Measurements from ENCODE around the gene LDHD.

Gene LDHD

DNA sequence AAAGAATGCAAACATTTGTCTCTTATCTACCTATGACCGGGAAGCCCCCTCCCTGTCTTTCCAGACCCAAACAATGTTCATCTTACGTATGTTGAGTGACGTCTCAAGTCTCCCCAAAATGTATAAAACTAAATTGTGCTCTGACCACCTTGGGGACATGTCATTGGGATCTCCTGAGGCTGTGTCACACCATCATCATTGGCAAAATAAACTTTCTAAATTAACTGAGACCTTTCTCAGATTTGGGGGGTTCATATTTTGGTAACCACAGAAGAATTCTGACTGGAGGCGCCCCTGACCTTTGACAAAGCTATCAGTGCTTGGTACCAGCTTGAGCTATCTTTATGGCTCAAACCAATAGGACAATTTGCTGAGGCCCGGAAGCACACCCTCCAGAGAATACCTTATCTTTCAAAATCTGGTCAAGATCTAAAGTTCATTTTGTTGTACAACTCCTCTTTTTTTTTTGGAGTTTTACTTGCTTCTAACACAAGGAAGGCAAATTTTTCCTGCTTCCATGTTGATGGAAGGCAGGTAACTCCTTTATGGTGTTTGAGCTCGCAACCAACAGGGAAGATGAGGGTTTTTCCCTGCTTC lies 2.5 kb upstream of the LDHD start:
- Histone ChIP-seq H3K9me3 (ENCODE audit: insufficient read depth, low read length) (peaks cover 10% of the 10 kb centered on the region; the same call in 1 of the 2 replicates), H3K27me3 (ENCODE audit: low read depth, low read length) (no peaks in the 10 kb centered on the region), H3K4me3 (ENCODE audit: low read length) (no peak overlapping the region), H3K27ac (ENCODE audit: low read length) (no peak overlapping the region), H4K20me1 (ENCODE audit: insufficient read depth, low read length) (no peaks in the 10 kb centered on the region), H3K36me3 (replicated peaks; ENCODE audit: low read depth, low read length) (no peaks in the 10 kb centered on the region), H3K79me2 (ENCODE audit: low read length) (no peaks in the 10 kb centered on the region), H3K4me1 (ENCODE audit: low read length) (no peaks in the 10 kb centered on the region), H3K9ac (ENCODE audit: low read length) (no peak overlapping the region), H2AFZ (ENCODE audit: low read depth, low read length) (no peak overlapping the region), H3K4me2 (ENCODE audit: low read length) (no peak overlapping the region)
- TF ChIP-seq EZH2phosphoT487 (IDR thresholded peaks at IDR 0.05; ENCODE audit: low read depth), result no peak
- TF ChIP-seq, protein P1, sequence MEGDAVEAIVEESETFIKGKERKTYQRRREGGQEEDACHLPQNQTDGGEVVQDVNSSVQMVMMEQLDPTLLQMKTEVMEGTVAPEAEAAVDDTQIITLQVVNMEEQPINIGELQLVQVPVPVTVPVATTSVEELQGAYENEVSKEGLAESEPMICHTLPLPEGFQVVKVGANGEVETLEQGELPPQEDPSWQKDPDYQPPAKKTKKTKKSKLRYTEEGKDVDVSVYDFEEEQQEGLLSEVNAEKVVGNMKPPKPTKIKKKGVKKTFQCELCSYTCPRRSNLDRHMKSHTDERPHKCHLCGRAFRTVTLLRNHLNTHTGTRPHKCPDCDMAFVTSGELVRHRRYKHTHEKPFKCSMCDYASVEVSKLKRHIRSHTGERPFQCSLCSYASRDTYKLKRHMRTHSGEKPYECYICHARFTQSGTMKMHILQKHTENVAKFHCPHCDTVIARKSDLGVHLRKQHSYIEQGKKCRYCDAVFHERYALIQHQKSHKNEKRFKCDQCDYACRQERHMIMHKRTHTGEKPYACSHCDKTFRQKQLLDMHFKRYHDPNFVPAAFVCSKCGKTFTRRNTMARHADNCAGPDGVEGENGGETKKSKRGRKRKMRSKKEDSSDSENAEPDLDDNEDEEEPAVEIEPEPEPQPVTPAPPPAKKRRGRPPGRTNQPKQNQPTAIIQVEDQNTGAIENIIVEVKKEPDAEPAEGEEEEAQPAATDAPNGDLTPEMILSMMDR (IDR thresholded peaks at IDR 0.05; ENCODE audit: low read depth, low read length), result no peak

DNA sequence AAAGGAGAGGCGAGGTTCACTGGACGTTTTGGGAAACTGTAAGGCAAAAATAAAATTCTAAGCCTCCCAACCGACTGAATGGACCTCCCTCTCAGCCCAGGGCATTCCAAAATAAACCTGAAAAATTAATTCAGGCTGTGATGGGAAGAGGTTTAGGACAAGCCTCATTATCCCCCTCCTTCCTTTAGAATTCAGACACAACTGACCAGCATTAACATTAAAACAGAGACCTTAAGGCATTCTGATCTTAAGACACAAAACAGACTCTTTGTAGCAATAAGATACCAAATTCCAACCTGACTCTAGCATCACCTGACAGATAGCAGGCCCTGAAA lies 298 bp upstream of the LDHD start:
- Histone ChIP-seq H3K9me3 (ENCODE audit: insufficient read depth, low read length) (peaks cover 7% of the 10 kb centered on the region; the same call in 1 of the 2 replicates), H3K9ac (ENCODE audit: low read length) (no peak overlapping the region), H3K36me3 (replicated peaks; ENCODE audit: low read depth, low read length) (no peaks in the 10 kb centered on the region), H3K4me1 (ENCODE audit: low read length) (peaks cover under 1% of the 10 kb centered on the region), H4K20me1 (ENCODE audit: insufficient read depth, low read length) (no peaks in the 10 kb centered on the region), H3K4me3 (ENCODE audit: low read length) (no peak overlapping the region), H3K27me3 (ENCODE audit: low read depth, low read length) (peaks cover 12% of the 10 kb centered on the region; the same call in 1 of the 2 replicates), H3K27ac (ENCODE audit: low read length) (no peak overlapping the region), H2AFZ (ENCODE audit: low read depth, low read length) (no peak overlapping the region), H3K79me2 (ENCODE audit: low read length) (no peaks in the 10 kb centered on the region), H3K4me2 (ENCODE audit: low read length) (no peak overlapping the region)
- TF ChIP-seq EZH2phosphoT487 (IDR thresholded peaks at IDR 0.05; ENCODE audit: low read depth), result no peak
- TF ChIP-seq, protein P1 (IDR thresholded peaks at IDR 0.05; ENCODE audit: low read depth, low read length), result no peak

DNA sequence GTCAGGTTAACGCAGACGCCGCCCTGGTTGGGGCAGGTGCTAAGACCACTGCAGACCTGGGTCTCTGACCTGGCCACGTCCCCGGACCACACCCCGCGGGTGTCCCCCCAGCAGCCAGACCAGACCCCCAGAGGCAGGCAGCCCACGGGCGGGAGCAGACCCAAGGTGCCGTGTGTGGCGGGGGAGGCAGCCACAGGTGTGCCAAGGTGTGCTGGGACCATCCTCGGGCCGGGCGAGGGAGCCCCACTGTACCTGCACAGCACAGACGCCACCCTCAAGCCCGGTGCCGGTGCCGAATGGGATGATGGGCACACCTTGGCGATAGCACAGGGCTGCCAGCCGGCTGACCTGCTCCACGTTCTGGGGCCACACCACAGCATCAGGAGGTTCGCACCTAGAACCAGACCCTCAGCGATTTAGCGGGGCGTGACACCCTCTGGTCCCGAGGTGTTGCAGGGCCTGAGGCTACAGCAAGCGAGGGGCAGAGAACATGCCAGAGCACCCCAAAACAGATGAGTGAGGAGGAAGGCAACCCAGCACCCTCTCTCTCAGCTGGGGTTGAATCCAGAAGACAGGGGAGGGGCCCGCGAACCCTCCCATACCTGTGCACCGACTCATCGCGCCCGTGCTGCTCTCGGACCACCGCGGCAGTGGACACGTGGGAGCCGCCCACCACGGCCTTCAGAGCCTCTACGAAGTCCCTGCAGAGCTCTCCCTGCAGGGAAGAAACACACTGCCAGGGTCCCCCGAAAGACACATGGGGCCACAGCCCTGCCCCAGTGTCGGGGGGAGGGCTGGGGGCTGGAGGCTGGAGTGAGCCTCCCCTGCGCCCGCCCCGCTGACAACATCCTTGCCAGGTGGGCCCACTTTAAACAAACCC lies 1.4 kb downstream of the LDHD start:
- Histone ChIP-seq H3K4me2 (ENCODE audit: low read length) (no peak overlapping the region), H3K36me3 (replicated peaks; ENCODE audit: low read depth, low read length) (no peaks in the 10 kb centered on the region), H4K20me1 (ENCODE audit: insufficient read depth, low read length) (no peaks in the 10 kb centered on the region), H3K4me3 (ENCODE audit: low read length) (no peak overlapping the region), H3K27ac (ENCODE audit: low read length) (no peak overlapping the region), H3K4me1 (ENCODE audit: low read length) (peaks cover 15% of the 10 kb centered on the region), H3K9me3 (ENCODE audit: insufficient read depth, low read length) (no peaks in the 10 kb centered on the region), H2AFZ (ENCODE audit: low read depth, low read length) (no peak overlapping the region), H3K79me2 (ENCODE audit: low read length) (no peaks in the 10 kb centered on the region), H3K9ac (ENCODE audit: low read length) (no peak overlapping the region), H3K27me3 (ENCODE audit: low read depth, low read length) (peaks cover 12% of the 10 kb centered on the region; the same call in 1 of the 2 replicates)
- TF ChIP-seq EZH2phosphoT487 (IDR thresholded peaks at IDR 0.05; ENCODE audit: low read depth), result no peak
- TF ChIP-seq, protein P1 (IDR thresholded peaks at IDR 0.05; ENCODE audit: low read depth, low read length), result no peak

DNA sequence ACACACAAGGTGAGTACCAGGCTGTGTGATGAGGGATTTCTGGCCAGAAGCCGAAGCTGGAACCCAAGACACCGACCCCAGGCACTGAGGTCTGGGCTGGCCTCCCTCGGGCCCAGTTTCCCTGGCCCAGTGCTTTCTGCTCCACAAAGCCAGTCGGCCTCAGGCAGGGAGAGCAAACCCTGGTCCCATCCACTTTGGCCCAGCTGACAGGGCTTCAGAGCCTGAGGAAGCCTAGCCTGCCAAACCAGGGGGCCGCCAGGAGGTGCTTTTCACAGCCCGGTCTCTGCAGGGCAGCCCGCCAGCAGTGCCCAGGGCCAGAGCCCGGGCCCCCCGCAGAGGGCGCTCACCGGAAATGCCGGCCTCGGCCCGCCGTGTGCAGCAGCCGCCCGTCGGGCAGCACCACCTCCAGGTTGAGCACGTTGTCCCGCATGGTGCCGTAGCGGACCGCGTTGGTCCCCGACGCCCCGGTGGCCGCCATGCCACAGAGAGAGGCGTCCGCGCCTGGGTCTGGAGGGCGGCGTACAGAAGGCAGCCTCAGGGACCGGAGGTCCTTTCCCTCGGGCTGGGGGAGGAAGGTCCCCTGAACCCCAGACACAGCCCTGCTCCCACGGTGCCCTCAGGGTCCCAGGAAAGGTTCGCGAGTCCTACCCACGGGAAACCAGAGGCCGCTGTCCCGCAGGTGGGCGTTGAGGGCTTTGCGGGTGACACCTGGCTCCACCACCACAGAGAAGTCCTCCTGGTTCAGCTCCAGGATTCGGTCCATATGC lies 2.2 kb downstream of the LDHD start:
- no peak overlapping the region for H3K4me3 ChIP-seq (ENCODE audit: low read length)
- no peak overlapping the region for H3K9ac ChIP-seq (ENCODE audit: low read length)
- no peaks in the 10 kb centered on the region for H4K20me1 ChIP-seq (ENCODE audit: insufficient read depth, low read length)
- no peaks in the 10 kb centered on the region for H3K79me2 ChIP-seq (ENCODE audit: low read length)
- H3K36me3 ChIP-seq (replicated peaks; ENCODE audit: low read depth, low read length), result no peaks in the 10 kb centered on the region
- TF ChIP-seq, protein P1 (IDR thresholded peaks at IDR 0.05; ENCODE audit: low read depth, low read length), result no peak
- no peak for TF ChIP-seq EZH2phosphoT487 (IDR thresholded peaks at IDR 0.05; ENCODE audit: low read depth)
- H3K27ac ChIP-seq (ENCODE audit: low read length), result no peak overlapping the region
- peaks cover 12% of the 10 kb centered on the region; the same call in 1 of the 2 replicates for H3K27me3 ChIP-seq (ENCODE audit: low read depth, low read length)
- H2AFZ ChIP-seq (ENCODE audit: low read depth, low read length), result no peak overlapping the region
- no peaks in the 10 kb centered on the region for H3K9me3 ChIP-seq (ENCODE audit: insufficient read depth, low read length)
- no peak overlapping the region for H3K4me2 ChIP-seq (ENCODE audit: low read length)
- H3K4me1 ChIP-seq (ENCODE audit: low read length), result peaks cover 15% of the 10 kb centered on the region
